ENCODE measurements around the gene ANKMY1.

The ANKMY1 gene

DNA sequence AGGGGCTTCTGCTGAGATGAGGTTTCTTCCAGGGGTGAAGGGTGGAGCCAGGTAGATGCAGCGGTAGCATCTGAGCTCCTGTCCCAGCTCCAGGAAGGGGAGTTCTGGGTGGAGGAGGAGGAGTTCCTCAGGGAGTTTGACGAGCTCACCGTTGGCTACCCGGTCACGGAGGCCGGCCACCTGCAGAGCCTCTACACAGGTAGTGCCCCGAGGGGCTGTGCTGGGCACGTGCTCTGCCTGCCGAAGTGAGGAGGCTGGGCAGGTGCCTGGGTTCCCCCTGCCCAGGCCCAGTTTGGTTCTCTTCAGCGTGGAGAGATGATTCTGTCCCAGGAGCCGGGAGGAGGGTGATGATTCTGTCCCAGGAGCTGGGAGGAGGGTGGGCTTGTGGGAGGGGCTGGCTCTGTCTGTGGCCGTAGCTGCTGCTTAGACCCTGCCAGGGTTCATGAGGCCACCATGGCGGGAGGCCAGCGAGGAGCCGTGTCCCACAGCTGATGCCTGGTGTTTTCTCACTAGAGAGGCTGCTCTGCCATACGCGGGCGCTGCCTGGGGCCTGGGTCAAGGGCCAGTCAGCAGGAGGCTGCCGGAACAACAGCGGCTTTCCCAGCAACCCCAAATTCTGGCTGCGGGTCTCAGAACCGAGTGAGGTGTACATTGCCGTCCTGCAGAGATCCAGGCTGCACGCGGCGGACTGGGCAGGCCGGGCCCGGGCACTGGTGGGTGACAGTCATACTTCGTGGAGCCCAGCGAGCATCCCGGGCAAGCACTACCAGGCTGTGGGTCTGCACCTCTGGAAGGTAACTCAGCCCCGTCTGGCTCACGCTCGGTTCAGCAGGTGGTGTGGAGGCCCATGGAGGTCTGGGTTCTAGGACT is 37.0 kb upstream of the ANKMY1 start:
- no peak for DNase-seq (ENCODE audit: low read depth, low spot score)

DNA sequence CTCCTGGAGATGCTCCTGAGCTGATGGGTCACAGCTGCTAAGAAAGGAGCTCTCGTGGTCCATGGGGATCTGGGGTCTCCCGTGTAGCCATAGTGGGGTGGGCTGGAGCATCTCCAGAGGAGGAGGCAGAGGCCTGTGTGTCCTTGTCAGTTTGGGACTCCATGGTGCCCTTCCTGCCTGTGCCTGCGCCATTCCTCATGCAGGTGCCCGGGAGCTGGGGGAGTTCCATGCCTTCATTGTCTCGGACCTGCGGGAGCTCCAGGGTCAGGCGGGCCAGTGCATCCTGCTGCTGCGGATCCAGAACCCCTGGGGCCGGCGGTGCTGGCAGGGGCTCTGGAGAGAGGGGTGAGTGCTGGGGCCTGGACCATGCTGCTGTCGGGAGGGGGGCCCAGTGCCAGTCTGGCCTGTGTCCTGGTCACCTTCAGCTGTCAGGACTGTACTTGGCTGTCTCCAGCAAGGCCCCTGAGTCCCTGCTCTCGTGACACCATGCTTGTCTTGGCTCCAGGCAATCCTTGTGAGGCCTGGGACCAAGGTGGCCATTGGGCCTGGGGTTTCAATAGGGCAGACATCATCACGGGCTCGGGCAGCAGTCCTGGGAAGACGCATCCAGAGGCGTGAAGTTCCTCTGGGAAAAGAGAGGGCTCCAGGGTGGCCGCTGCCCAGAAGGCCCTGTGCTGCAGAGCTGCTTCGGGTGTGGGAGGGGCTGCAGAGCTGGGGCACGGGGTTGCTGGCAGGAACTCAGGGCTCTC is 36.1 kb upstream of the ANKMY1 start:
- no peak for DNase-seq (ENCODE audit: low read depth, low spot score)

DNA sequence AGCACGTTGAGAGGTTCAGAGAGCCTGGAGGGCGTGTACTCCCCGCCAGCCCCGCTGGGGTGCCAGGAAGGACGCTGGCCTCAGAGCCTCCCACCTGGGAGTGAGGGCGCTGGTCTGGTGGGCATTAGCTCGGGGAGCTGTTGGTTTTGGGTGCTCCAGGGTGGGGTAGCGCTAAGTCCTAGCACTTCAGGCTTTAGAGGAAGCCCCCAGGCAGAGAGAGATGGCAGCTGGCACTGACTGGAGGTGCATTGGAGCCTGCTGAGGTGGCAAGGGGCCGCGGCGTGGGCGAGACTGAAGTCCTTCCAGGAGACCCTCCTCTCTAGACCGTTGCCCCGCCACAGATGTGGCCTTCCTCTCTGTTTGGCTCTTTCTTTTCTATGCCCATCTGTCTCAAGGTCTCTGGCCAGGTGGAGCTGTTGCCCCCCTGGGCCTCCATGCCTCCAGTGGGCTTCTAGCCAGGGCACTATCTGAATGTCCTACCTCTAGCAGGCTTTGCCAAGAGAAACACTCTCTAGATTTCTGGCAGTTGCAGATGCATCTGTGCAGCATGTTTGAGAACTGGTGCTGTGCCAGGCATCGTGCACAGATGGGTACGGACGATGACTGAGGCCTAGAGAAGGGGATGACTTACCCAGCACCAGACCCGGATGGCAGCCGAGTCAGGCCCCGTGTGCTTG is 35.4 kb upstream of the ANKMY1 start:
- no peak for DNase-seq (ENCODE audit: low read depth, low spot score)

DNA sequence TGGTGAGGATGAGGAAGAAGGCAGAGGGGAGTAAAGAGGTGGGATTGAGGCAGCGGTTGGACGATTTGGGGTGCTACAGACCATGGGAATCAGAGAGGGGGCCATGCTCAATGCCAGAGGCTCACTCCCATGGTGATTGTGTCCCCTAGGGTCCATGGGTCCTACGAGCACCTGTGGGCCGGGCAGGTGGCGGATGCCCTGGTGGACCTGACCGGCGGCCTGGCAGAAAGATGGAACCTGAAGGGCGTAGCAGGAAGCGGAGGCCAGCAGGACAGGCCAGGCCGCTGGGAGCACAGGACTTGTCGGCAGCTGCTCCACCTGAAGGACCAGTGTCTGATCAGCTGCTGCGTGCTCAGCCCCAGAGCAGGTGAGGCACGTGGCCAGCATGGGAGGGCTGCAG is 34.0 kb upstream of the ANKMY1 start:
- DNase-seq (ENCODE audit: low read depth, low spot score), result no peak

DNA sequence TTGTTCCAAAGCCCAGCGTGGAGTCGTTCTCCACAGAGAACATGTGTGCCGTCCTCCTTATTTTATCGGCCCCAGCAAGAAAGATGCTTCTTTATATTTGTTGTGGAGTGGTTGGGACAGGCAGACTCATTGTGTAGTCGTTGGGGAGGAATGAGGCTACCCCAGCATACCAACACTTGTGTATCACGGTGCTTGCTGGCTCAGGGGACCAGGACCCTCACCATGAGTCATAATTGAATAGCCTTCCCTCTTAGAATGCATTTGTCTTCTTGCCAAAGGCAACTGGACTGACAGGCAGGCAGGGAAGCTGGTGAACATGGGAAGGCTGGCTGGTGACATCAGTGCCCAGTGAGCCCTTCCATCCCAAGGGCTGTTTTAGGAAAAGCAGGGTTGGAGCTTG is 33.4 kb upstream of the ANKMY1 start:
- no peak for DNase-seq (ENCODE audit: low read depth, low spot score)

DNA sequence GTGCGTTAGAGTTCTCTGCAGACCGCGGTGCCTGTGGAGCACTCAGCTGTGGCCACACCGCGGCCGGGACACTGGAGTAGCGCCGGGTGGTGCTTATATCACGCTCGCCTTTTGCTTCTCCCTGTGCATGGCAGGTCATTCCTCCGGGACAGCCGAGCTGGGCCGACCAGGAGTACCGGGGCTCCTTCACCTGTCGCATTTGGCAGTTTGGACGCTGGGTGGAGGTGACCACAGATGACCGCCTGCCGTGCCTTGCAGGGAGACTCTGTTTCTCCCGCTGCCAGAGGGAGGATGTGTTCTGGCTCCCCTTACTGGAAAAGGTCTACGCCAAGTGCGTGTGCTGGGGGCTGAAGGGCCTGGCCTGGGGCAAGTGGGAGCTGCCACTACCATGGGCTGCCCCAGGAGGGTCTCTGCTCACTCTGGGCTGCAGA is 32.9 kb upstream of the ANKMY1 start:
- DNase-seq (ENCODE audit: low read depth, low spot score), result no peak

DNA sequence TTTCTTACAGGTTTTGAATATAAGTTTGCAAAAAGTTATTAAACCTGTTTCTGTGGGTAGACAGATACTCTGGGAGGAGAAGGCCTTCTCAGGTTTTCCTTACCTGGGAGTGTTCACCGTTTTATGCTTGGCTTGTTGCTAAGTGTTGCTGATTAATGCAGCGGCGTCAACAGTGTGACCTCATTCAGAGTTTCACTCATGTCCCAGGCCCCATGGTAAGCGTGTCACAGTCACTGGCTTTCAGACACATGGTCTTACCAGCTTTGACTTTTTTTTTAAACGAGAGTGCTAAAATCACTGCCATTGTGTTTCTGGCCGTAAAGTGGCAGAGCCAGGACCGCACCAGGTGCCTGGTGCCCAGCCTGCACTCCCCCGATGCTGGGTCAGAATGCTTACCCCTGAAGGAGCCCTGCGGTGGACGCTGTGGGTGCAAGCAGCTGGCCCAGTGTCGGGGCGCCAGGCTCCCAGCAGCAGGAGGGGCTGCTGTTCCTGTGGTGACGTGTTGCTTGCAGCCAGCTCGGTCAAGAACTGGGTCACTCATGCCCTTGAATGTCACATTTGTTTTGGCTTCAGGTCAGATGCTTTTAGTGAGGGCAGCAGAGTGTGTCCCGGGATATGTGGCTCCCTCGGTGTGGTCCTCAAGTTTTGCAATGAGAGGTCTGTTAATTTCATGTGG is 32.2 kb upstream of the ANKMY1 start:
- DNase-seq (ENCODE audit: low read depth, low spot score), result no peak

DNA sequence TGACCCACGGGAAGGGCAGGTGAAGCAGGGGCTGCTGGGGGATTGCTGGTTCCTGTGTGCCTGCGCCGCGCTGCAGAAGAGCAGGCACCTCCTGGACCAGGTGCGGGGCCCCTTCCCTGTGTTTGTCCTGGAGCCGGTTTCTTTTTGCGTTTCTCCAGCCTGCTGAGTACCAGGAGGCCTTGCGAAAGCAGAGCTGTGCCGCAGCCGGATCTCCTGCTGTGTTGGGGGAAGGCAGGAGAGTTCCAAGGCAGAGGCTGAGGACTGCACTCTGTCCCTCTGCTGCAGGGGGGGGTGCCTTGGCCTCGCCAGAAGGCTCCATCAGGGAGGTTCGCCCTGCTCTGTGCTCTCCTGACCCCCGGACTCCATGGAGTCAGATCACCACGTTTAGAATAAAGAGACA is 31.6 kb upstream of the ANKMY1 start:
- DNase-seq (ENCODE audit: low read depth, low spot score), result no peak

DNA sequence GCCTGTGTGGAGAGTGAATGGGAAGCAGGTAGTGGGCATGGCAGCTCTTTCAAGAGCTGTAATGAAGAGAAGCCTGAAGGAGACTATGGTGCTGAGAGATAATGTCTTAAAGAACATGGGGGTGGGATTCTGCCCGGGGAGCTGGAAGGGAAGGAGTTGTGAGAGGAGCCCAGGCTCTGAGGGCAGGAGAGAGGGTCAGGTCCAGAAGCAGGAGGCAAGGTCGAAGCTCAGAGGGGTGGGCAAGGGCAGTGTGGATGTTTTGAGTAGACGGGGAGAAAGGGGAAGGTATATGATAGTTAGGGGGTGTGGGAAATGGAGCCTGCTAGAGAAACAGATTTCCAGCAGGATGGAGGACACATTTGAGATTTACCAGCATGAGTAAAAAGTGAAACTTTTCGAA is 30.9 kb upstream of the ANKMY1 start:
- DNase-seq (ENCODE audit: low read depth, low spot score), result no peak

DNA sequence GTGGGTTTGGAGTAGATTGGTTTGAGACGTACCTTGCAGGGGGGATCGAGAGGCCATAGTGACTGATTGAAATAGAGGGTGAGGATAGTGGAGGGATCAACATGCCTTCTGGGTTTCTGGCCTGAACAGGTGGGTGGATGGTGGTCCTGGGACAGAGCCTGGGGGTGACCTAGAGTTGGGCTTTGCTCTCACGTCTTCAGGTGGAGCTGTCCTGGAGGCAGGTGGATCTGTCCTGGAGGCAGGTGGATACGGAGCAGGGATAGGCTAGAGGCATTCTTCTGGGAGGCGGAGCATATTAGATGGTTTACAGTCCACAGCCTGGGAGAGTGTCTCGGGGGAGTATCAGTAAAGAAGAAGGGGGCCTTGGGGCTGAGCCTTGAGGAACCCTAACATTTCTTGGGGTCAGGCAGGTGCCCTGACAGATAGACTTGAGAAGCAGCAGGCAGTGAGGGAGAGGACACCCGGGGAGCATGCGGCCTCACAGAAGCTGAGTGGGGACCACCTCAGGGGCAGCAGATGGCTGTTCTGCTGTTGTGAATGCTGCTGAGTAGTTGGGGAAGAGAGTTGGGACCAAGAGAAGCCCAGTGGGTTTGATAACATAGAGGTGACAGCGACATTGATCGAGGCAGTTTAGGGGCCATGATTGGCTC is 30.3 kb upstream of the ANKMY1 start:
- DNase-seq (ENCODE audit: low read depth, low spot score), result no peak

DNA sequence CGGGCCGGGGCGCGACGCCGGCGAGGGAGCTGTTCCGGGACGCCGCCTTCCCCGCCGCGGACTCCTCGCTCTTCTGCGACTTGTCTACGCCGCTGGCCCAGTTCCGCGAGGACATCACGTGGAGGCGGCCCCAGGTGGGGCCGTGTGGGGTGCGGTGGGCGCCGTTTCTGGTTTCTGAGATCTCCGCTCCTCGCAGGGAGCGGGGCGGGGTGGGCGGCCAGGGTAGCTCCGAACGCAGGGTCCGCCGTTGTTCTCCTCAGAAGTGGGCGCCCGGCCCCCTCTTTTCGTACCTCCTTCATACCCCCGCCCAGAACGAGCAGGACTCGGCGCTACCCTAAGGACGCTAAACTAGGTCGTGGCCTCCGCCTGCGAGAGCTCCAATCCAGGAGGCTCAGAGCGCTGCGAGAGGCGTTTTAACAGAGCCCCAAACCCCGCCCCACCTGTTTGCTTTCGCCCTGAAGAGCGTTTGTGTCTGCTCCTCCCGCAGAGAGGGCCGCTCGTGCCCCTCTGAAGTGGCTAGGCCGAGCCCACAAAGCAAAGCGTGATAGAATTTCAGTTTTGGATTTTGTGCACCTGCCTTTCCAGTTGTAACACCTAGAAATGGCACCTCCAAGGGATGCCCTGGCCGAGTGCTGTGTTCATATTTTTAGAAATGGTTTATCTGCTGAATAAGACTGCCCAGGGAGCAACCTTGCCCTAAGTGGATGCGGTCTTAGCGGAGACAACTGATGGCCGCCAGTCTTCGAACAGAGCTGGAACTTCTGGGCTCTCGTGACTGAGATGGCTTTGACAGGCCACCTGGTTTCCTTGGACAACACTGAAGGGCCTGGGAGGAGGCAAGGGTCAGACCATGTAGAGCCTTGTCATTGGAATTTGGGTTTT is 29.4 kb upstream of the ANKMY1 start:
- DNase-seq (ENCODE audit: low read depth, low spot score), result no peak

DNA sequence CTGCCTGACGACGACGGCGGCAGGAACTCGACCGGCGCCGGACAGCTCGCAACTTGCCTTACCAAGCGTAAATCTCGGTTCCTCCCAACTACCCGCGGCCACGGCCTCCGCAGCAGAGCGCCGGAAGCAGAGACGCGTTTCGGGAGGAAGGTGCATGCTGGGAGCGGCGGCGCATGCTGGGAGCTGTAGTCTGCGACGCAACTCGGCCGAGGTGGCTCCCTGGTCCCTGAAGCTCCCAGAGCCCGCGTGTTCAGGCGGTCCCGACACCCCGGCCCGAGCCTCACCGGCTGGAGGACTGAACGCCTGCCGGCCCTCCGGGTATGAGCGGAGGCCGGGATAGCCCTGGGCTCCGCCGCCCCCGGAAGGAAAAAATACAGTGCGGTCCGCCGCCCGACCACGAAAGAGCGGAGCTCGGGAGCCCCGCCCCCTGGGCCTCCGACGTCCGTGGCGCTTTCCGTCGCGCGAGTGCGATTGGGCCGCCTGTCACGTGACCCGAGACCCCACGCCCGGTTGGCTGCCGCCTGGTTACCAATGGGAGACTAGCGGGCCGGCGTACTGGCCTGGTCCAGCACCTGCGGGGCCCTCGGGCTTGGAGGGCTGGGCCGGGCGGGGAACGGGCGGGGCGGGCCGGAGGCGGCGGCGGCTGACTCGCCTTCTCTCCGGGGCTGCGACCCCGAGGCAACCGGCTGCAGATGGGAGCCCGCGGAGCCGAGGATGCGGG is 28.6 kb upstream of the ANKMY1 start, which contains the start of gene CAPN10:
Gene CAPN10, plus strand, starts transcription at position 537 of the 721 bp plus-strand sequence. Its CDS starts 178 bp downstream, at position 715.
- DNase-seq (ENCODE audit: low read depth, low spot score), result peak; percentile 79

DNA sequence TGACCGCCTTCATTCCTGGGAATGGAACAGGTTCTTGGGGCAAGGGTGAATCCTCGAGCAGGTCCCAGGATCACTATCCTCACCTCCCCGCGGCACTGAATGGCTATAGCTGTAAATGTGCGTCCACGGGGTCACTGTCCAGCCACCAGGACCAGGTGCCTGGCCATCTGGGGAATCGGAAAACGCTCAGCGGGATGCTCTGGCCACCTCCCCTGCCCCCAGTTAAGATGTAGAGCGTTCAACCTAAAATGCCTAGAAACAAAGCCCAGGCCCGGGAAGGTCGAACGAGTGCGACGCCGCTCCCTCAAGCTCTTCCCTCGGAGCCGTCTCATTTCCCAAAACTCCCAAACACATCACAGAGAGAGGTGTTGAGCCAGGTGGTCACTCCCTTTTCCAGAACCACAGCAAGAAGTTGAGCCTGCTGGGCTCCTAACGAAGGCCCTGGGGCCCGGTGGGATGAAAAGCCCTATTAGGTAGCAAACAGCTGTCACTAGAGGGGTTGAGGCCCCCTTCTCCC is 28.0 kb upstream of the ANKMY1 start:
- no peak for DNase-seq (ENCODE audit: low read depth, low spot score)

DNA sequence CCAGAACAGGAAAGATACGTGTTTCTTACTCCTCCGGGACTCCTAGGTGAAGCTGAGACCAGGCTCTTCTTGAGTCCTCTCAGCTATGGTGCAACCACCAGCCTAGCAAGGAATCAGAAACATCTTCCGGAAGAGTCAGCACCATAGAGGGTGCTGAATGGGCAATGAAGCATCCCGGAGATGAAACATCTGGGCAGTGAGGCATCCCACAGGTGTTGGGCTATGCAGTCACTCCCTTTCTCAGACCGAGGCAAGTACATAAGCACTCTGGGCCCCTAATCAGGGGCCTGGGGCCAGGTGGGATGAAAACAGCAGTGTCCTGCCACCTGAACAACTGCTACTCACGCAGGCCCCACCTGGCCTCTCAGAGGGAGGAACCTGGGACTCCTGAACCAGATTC is 27.3 kb upstream of the ANKMY1 start:
- DNase-seq (ENCODE audit: low read depth, low spot score), result no peak

DNA sequence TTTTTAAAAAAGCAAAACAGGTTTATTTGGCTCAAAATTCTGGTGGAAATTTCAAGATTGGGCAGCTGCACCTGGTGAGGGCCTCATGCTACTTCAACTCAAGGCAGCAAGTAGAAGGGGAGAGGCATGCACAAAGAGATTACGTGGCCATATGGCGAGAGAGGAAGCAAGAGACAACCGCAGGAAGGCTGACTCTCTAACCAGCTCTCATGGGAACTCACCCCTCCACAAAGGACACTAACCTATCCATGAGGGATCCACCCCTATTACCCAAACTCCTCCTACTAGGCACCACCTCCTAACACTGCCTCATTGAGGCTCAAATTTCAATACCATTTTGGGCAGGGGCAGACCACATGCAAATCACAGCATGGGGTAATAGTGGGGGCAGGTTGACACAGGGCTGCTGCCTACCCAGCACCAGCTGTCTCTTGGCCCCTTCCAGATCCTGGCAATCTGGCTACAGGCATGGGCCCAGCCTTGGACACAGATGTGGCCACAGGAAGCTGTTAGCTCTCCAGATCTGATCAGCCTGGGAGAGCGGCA is 26.8 kb upstream of the ANKMY1 start:
- DNase-seq (ENCODE audit: low read depth, low spot score), result no peak

DNA sequence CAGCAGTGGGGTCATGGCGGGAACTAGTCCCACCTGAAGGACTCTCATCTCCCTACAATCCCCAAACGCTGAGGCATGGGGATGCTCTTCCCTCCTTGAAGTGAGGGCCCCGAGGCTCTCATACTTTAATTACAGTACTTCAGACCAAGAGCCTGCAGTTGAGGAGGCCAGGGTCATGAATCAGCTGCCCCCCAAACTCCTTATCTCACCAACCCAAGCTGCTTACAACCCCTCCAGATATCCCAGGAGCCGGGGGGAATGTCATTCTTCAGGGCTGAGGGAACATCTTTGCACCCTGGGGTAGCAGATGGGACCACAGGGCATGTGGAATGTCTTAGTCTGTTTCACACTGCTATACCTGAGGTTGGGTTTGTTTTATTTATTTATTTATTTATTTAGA is 26.0 kb upstream of the ANKMY1 start:
- DNase-seq (ENCODE audit: low read depth, low spot score), result no peak

DNA sequence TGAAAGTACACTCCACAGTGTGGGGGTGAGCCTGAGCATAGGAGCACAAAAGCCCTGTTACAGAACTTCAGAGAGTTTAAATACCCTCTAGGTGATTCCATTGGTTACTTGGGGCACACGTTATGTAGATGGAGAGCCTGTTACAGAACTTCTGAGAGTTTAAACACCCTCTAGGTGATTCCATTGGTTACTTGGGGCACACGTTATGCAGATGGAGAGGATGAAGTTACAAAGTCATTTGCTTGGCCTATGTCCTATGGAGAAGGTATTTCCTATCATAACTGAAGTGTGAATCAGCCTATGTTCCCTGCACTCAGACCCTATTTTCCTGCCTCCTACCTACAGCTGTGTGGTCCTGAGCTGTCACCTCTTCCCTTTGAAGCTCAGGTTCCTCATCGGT is 25.0 kb upstream of the ANKMY1 start:
- no peak for DNase-seq (ENCODE audit: low read depth, low spot score)

DNA sequence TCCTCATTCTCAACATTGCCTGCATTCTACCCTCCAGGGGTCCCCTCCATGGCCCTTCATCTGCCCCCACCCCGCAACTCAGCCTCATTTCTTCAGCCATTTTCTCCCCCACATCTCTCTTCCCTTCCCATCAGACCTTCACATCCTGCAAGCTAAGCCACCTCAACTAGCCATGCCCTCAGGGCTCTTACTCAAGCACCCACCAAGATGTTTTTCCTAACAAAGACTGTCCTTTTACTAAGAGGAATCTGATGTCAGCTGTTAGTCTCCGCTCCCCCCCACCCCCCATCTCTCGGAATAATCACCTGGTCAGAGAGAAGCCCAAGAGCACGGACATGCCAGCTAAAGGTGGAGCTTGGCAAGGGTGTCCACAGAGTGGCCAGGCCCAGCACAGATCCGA is 24.0 kb upstream of the ANKMY1 start:
- DNase-seq (ENCODE audit: low read depth, low spot score), result no peak

Measured in brain pericyte (primary cell).